GM12878 (cell line): Measurements from ENCODE around the gene PGLYRP2. TPM values are rescaled to one million over a fixed set of nuclear protein-coding genes. Genes with fewer than 3 reads are reported as not detected.

ENCODE experiments used
- ATAC-seq: fragments of 200-7000 bp; cut with Tn5 transposase; 3 replicates; pipeline ENCODE4 v1.9.1; 2020; ENCODE audit warnings: mild to moderate bottlenecking, moderate library complexity
- BruUV-seq: library from RNA; stranded (reverse); fragments of 400-500 nt; replicated peaks from 2 replicates; lab custom pipeline; 2021; lab: Mats Ljungman, UMichigan
- CTCF ChIA-PET: fragments of 300-600 bp; sonication (Branson Sonifier 250); formaldehyde crosslinking; extraction: SDS; loops from one replicate; lab custom pipeline; 2021; ENCODE audit warnings: inconsistent platforms; lab: Yijun Ruan, JAX
- POLR2A ChIA-PET: fragments of 350-600 bp; formaldehyde crosslinking; extraction: SDS; loops from one replicate; lab custom pipeline; 2021; ENCODE audit warnings: inconsistent platforms; lab: Charles Lee
- RAD21 ChIA-PET: fragments of 300-600 bp; sonication (Branson Sonifier 250); formaldehyde crosslinking; loops from one replicate; lab custom pipeline; 2023; ENCODE audit warnings: antibody characterized with exemption; ENCODE audit not compliant: unreplicated experiment; lab: Charles Lee
- SMC1A ChIA-PET: fragments of 300-600 bp; sonication (Branson Sonifier 250); formaldehyde crosslinking; loops from one replicate; lab custom pipeline; 2023; ENCODE audit not compliant: unreplicated experiment, uncharacterized antibody; lab: Charles Lee
- DNase-seq: peaks from one replicate; pipeline ENCODE4 v3.0.0-alpha.2; 2011; ENCODE audit warnings: low read depth, low spot score
- FAIRE-seq: peaks from 3 replicates; lab custom pipeline; 2011; peaks lifted over from hg19 to GRCh38; lab: Jason Lieb, UNC
- H2AFZ ChIP-seq: 2 replicates; pipeline ENCODE4 v1.6.0; 2011; ENCODE audit warnings: low read depth, low read length, control low read depth; ENCODE audit not compliant: control insufficient read depth
- H3K27ac ChIP-seq: 2 replicates; pipeline ENCODE4 v1.5.1; 2011; ENCODE audit warnings: control low read depth; ENCODE audit not compliant: control insufficient read depth, insufficient read depth
- H3K27me3 ChIP-seq, 2 experiments: replicated peaks in 1 of 2; 2 replicates each; pipeline versions ENCODE4 v1.6.0 to v1.6.1; 2011; ENCODE audit warnings: low read length in 1 of 2; ENCODE audit not compliant: control insufficient read depth in 2 of 2, insufficient read depth in 2 of 2
- H3K36me3 ChIP-seq, 2 experiments: 2 replicates each; pipeline ENCODE4 v1.5.1; 2011; ENCODE audit warnings: low read length in 1 of 2; ENCODE audit not compliant: control insufficient read depth in 2 of 2, insufficient read depth in 2 of 2
- H3K4me1 ChIP-seq: 2 replicates; pipeline ENCODE4 v1.6.1; 2011; ENCODE audit warnings: mild to moderate bottlenecking, low read length, moderate library complexity, mixed read lengths; ENCODE audit not compliant: control insufficient read depth, insufficient read depth
- H3K4me2 ChIP-seq: 2 replicates; pipeline ENCODE4 v1.6.0; 2011; ENCODE audit warnings: control low read depth; ENCODE audit not compliant: control insufficient read depth, insufficient read depth
- H3K4me3 ChIP-seq: fragments of 200-600 bp; sonication (generic); 2 replicates; pipeline ENCODE4 v1.5.1; 2016
- H3K79me2 ChIP-seq: 2 replicates; pipeline ENCODE4 v1.6.0; 2011; ENCODE audit warnings: low read length; ENCODE audit not compliant: control insufficient read depth, insufficient read depth
- H3K9ac ChIP-seq: 2 replicates; pipeline ENCODE4 v1.8.0; 2011; ENCODE audit warnings: low read length, control low read depth, mixed read lengths; ENCODE audit not compliant: control insufficient read depth, insufficient read depth
- H3K9me3 ChIP-seq: replicated peaks from 3 replicates; pipeline ENCODE4 v1.5.1; 2011; ENCODE audit warnings: mild to moderate bottlenecking, low read length; ENCODE audit not compliant: control insufficient read depth, insufficient read depth
- H4K20me1 ChIP-seq: 2 replicates; pipeline ENCODE4 v1.6.0; 2011; ENCODE audit not compliant: control insufficient read depth, insufficient read depth
- ESRRA ChIP-seq: IDR thresholded peaks from 2 replicates; pipeline ENCODE4 v1.6.1; 2012; ENCODE audit warnings: mild to moderate bottlenecking, low read length, improper control_type of control experiment
- HDAC6 ChIP-seq: fragments of 200-600 bp; sonication (generic); IDR thresholded peaks from one replicate; pipeline ENCODE4 v1.8.0; 2017; ENCODE audit warnings: antibody characterized with exemption; ENCODE audit not compliant: unreplicated experiment
- KAT2A ChIP-seq: conservative IDR thresholded peaks from 2 replicates; pipeline ENCODE4 v1.6.1; 2011; ENCODE audit warnings: low read depth, low read length; ENCODE audit not compliant: control insufficient read depth
- NFXL1 ChIP-seq: fragments of 450-650 bp; IDR thresholded peaks from 2 replicates; pipeline ENCODE4 v1.6.1; 2017; ENCODE audit warnings: antibody characterized with exemption, mild to moderate bottlenecking, borderline replicate concordance
- PBX3 ChIP-seq: IDR thresholded peaks from 2 replicates; pipeline ENCODE4 v1.6.1; 2011; ENCODE audit warnings: mild to moderate bottlenecking, low read depth, low read length, moderate library complexity; ENCODE audit not compliant: insufficient replicate concordance
- PKNOX1 ChIP-seq: fragments of 450-650 bp; IDR thresholded peaks from 2 replicates; pipeline ENCODE4 v1.6.1; 2016; ENCODE audit warnings: mild to moderate bottlenecking
- POLR2AphosphoS2 ChIP-seq: IDR thresholded peaks from 2 replicates; pipeline ENCODE4 v1.6.1; 2011; ENCODE audit warnings: low read depth, mild to moderate bottlenecking, low read length, improper control_type of control experiment, moderate library complexity
- TCF12 ChIP-seq: IDR thresholded peaks from 2 replicates; pipeline ENCODE4 v1.6.1; 2011; ENCODE audit warnings: low read depth, mild to moderate bottlenecking, low read length
- TCF3 ChIP-seq: IDR thresholded peaks from 2 replicates; pipeline ENCODE4 v1.6.1; 2012; ENCODE audit warnings: low read depth, mild to moderate bottlenecking, low read length, borderline replicate concordance; ENCODE audit not compliant: insufficient read depth
- ZBTB40 ChIP-seq: fragments of 450-650 bp; IDR thresholded peaks from 2 replicates; pipeline ENCODE4 v1.6.1; 2016; ENCODE audit warnings: mild to moderate bottlenecking, moderate library complexity, borderline replicate concordance
- WGBS: methylation state at CpG from one replicate; pipeline ENCODE4 v1.1.6; 2016; ENCODE audit warnings: low lambda C conversion rate; ENCODE audit not compliant: insufficient replicate concordance, insufficient coverage; ENCODE audit errors: missing lambda C conversion rate; 5-methylcytosine and 5-hydroxymethylcytosine counted together
- in situ Hi-C: fragments of 300-500 bp; cut with MboI; formaldehyde crosslinking; loops from 9 replicates; pipeline ENCODE4 v1.14.3; 2018; ENCODE audit warnings: mixed read lengths
- intact Hi-C: fragments of 100-400 bp; cut with micrococcal nuclease; formaldehyde crosslinking; loops from one replicate; pipeline ENCODE4 v1.14.2; 2022; ENCODE audit not compliant: unreplicated experiment
- polyA plus RNA-seq, 11 experiments: library from polyadenylated mRNA; depleted of rRNA in 4 of 11; unstranded in 6 of 11; stranded (reverse) in 5 of 11; fragments of >200 nt; fragmentation: Nextera tagmentation in 4 of 11; fragmentation: Illumina TruSeq in 1 of 11; extraction: Ambion mirVana in 4 of 11; extraction: Trizol in 1 of 11; gene quantifications; 1 replicate in 1 of 11; 2 replicates in 10 of 11; pipeline versions ENCODE4 v1.2.1 to v1.2.3, GENCODE V29; 2011 to 2016; ENCODE audit warnings: inconsistent platforms in 2 of 11, missing spikeins in 2 of 11, low read depth in 1 of 11
- total RNA-seq, 4 experiments: library from RNA; depleted of rRNA in 3 of 4; stranded (reverse); fragments of >200 nt in 3 of 4; fragmentation: Illumina TruSeq in 1 of 4; extraction: Trizol in 1 of 4; gene quantifications; 2 replicates each; pipeline versions ENCODE4 v1.2.1 to v1.2.3, GENCODE V29; 2013 to 2021
- TF ChIP-seq, protein P1 (sequence below): fragments of 450-650 bp; formaldehyde crosslinking; IDR thresholded peaks from 2 replicates; pipeline ENCODE4 v1.5.0; 2022; ENCODE audit warnings: mild to moderate bottlenecking, missing genetic modification characterization

Gene PGLYRP2
- total and polyA plus RNA-seq, 10 of the 15 experiments (the other 5 are each of a cell fraction or from before 2014, with no cell fraction given), result 0.15 to 0.48 (median 0.26) TPM; not detected in 5

- H3K4me3 ChIP-seq, result 0 out of 2 replicates have a peak overlapping the region, but pooled peaks have one; percentile 11
- no peaks in the 10 kb centered on the region; the same call in 2 of the 3 replicates for H3K9me3 ChIP-seq
- H3K27me3 ChIP-seq, result no peaks in the 10 kb centered on the region
- WGBS, result 26% methylated on average over 63 of the region's 65 CpGs
- no peaks in the 10 kb centered on the region for H3K36me3 ChIP-seq
- no peak for DNase-seq
- H3K79me2 ChIP-seq, result peaks cover 1% of the 10 kb centered on the region; the same call in 1 of the 2 replicates
- no peak overlapping the region for H3K27ac ChIP-seq
- no peak for FAIRE-seq
- RAD21 ChIA-PET, result no interaction called here
- SMC1A ChIA-PET, result interaction anchor here (0.7 kb wide), 1 partner anchor 150 kb away, joined by 4 read pairs; no protein-coding TSS in a partner anchor
- peak; percentile 37 for ATAC-seq
- peak overlapping the region; percentile 54 for H2AFZ ChIP-seq
- in situ Hi-C loops (no loop called here), intact Hi-C loops (loop anchor here (5.0 to 10.0 kb wide), 2 partner anchors 55 to 88 kb away; partner anchors contain the start of gene AKAP8L)
- CTCF ChIA-PET, result interaction anchor here (0.6 kb wide), 1 partner anchor 136 kb away, joined by 3 read pairs; no protein-coding TSS in a partner anchor
- H4K20me1 ChIP-seq, result no peaks in the 10 kb centered on the region
- POLR2A ChIA-PET, result no interaction called here
- no TSS peak for BruUV-seq
- H3K4me2 ChIP-seq, result peak overlapping the region; percentile 66
- H3K4me1 ChIP-seq, result peaks cover 17% of the 10 kb centered on the region
- no peak overlapping the region for H3K9ac ChIP-seq
- TF ChIP-seq TCF12, result 0 out of 2 replicates have a peak, but pooled peaks have one; percentile 26
- TF ChIP-seq POLR2AphosphoS2, result no peak
- peak; percentile 80 for TF ChIP-seq HDAC6
- peak; percentile 76; the same call in 1 of the 2 replicates for TF ChIP-seq TCF3
- peak; percentile 59 for TF ChIP-seq PBX3
- no peak for TF ChIP-seq NFXL1
- TF ChIP-seq, protein P1, sequence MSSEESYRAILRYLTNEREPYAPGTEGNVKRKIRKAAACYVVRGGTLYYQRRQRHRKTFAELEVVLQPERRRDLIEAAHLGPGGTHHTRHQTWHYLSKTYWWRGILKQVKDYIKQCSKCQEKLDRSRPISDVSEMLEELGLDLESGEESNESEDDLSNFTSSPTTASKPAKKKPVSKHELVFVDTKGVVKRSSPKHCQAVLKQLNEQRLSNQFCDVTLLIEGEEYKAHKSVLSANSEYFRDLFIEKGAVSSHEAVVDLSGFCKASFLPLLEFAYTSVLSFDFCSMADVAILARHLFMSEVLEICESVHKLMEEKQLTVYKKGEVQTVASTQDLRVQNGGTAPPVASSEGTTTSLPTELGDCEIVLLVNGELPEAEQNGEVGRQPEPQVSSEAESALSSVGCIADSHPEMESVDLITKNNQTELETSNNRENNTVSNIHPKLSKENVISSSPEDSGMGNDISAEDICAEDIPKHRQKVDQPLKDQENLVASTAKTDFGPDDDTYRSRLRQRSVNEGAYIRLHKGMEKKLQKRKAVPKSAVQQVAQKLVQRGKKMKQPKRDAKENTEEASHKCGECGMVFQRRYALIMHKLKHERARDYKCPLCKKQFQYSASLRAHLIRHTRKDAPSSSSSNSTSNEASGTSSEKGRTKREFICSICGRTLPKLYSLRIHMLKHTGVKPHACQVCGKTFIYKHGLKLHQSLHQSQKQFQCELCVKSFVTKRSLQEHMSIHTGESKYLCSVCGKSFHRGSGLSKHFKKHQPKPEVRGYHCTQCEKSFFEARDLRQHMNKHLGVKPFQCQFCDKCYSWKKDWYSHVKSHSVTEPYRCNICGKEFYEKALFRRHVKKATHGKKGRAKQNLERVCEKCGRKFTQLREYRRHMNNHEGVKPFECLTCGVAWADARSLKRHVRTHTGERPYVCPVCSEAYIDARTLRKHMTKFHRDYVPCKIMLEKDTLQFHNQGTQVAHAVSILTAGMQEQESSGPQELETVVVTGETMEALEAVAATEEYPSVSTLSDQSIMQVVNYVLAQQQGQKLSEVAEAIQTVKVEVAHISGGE (CRISPR knock-in tag), result no peak
- 0 out of 2 replicates have a peak, but pooled peaks have one; percentile 51 for TF ChIP-seq PKNOX1
- TF ChIP-seq ESRRA, result no peak
- no peak for TF ChIP-seq KAT2A
- TF ChIP-seq ZBTB40, result no peak
Measured at GRCh38 chr19:15469513-15470297, 9.6 kb downstream of the PGLYRP2 start.
